Measurements from ENCODE around the gene FAM222B.
"Not testable (repeated sequence)": the region's sequence is repeated elsewhere in the genome, so short reads cannot be mapped to it uniquely, and the experiment has no call there.

FAM222B gene

GRCh38 chr17:28842282-28843012, at the start of gene FAM222B:
Gene FAM222B, minus strand, starts transcription at chr17:28842790. Its CDS starts 76,123 bp downstream, at chr17:28766667.
- peak; percentile 88 for DNase-seq

GRCh38 chr17:28892024-28892423, 49.4 kb upstream of the FAM222B start:
- DNase-seq, result no peak

GRCh38 chr17:28891201-28891600, 48.6 kb upstream of the FAM222B start:
- no peak for DNase-seq

GRCh38 chr17:28889996-28890395, 47.4 kb upstream of the FAM222B start:
- DNase-seq, result no peak

GRCh38 chr17:28888832-28889231, 46.2 kb upstream of the FAM222B start:
- DNase-seq, result no peak

GRCh38 chr17:28887871-28888471, 45.4 kb upstream of the FAM222B start:
- no peak for DNase-seq

GRCh38 chr17:28885951-28886350, 43.4 kb upstream of the FAM222B start:
- DNase-seq, result no peak

- no peak for DNase-seq
Observed at GRCh38 chr17:28885363-28885762, 42.8 kb upstream of the FAM222B start.

- DNase-seq, result no peak
Observed at GRCh38 chr17:28883967-28884702, 41.5 kb upstream of the FAM222B start.

- no peak for DNase-seq
Observed at GRCh38 chr17:28882154-28882895, 39.7 kb upstream of the FAM222B start.

- DNase-seq, result no peak
Observed at GRCh38 chr17:28881533-28882056, 39.0 kb upstream of the FAM222B start.

- DNase-seq, result no peak
Observed at GRCh38 chr17:28880572-28880945, 38.0 kb upstream of the FAM222B start.

GRCh38 chr17:28879886-28880571, 37.4 kb upstream of the FAM222B start:
- DNase-seq, result no peak

GRCh38 chr17:28878981-28879380, 36.4 kb upstream of the FAM222B start:
- DNase-seq, result no peak

- DNase-seq, result no peak
Observed at GRCh38 chr17:28878158-28878910, 35.7 kb upstream of the FAM222B start.

GRCh38 chr17:28877150-28877711, 34.6 kb upstream of the FAM222B start:
- not testable (repeated sequence) for DNase-seq

GRCh38 chr17:28875848-28876550, 33.4 kb upstream of the FAM222B start:
- DNase-seq, result no peak

GRCh38 chr17:28874750-28875149, 32.2 kb upstream of the FAM222B start:
- DNase-seq, result no peak

GRCh38 chr17:28873839-28874238, 31.2 kb upstream of the FAM222B start:
- DNase-seq, result no peak

- no peak for DNase-seq
Observed at GRCh38 chr17:28871056-28871579, 28.5 kb upstream of the FAM222B start.
